CD4-positive, alpha-beta T cell treated with Interleukin-15 for 1 hour (primary cell): Measurements from ENCODE around the gene PRPF38A.

Experiments used
- DNase-seq: peaks from one replicate; pipeline ENCODE4 v3.0.0-alpha.2; 2020

The PRPF38A gene

DNA sequence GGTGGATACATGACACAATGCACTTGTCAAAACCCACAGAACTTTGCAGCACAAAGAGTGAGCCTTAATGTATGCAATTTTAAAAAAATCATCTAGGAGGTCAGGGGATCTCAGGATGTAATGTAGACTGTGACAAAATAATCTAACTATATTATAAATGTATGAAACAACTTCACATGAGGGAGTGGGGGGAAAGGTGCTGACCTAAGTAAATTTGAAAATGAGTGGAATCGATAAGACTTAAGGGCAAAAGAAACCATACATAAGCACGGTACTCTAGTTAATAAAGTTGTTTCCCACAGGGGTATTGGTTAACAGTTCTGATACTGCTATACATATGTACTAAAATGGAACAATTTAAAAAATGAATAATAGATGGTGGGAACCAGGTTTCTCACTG is 64.7 kb downstream of the PRPF38A start:
- DNase-seq, result no peak
